CD4-positive, alpha-beta T cell (primary cell): Measurements from ENCODE around the gene GPSM3. TPM values are rescaled to one million over a fixed set of nuclear protein-coding genes. Genes with fewer than 3 reads are reported as not detected.

Experiments used
- ATAC-seq: fragments of 200-7000 bp; cut with Tn5 transposase; one replicate; pipeline ENCODE4 v1.10.0; 2022; ENCODE audit warnings: mild to moderate bottlenecking; ENCODE audit not compliant: poor library complexity
- CTCF ChIA-PET: fragments of 350-600 bp; sonication (Branson Sonifier 250); formaldehyde crosslinking; loops from one replicate; lab custom pipeline; 2021; ENCODE audit warnings: antibody characterized with exemption, inconsistent platforms; lab: Charles Lee
- POLR2A ChIA-PET: fragments of 350-600 bp; sonication (Branson Sonifier 250); formaldehyde crosslinking; loops from one replicate; lab custom pipeline; 2021; ENCODE audit warnings: antibody characterized with exemption, inconsistent platforms; lab: Charles Lee
- DNase-seq, 14 experiments: peaks; one replicate each; pipeline ENCODE4 v3.0.0-alpha.2; 2013 to 2020; ENCODE audit warnings: mixed read lengths in 2 of 14
- H3K27ac ChIP-seq, 2 donors: one replicate each; pipeline versions ENCODE4 v1.5.1 to v1.7.0; 2013; ENCODE audit warnings: low read length in 2 of 2, low read depth in 1 of 2, mild to moderate bottlenecking in 1 of 2
- H3K27me3 ChIP-seq, 2 experiments: 1 replicate in 1 of 2; 2 replicates in 1 of 2; pipeline versions ENCODE4 v1.6.1 to v1.7.0; 2013; ENCODE audit warnings: low read length in 2 of 2, control low read depth in 1 of 2, mild to moderate bottlenecking in 1 of 2, moderate library complexity in 1 of 2; ENCODE audit not compliant: insufficient read depth in 2 of 2, control insufficient read depth in 1 of 2
- H3K36me3 ChIP-seq: one replicate; pipeline ENCODE4 v1.6.1; 2013; ENCODE audit warnings: low read length, control low read depth; ENCODE audit not compliant: insufficient read depth
- H3K4me1 ChIP-seq: one replicate; pipeline ENCODE4 v1.6.1; 2013; ENCODE audit warnings: low read length, control low read depth; ENCODE audit not compliant: insufficient read depth
- H3K4me3 ChIP-seq: one replicate; pipeline ENCODE4 v1.5.1; 2013; ENCODE audit warnings: mild to moderate bottlenecking, low read length, moderate library complexity
- H3K9me3 ChIP-seq, 2 experiments: 1 replicate in 1 of 2; 2 replicates in 1 of 2; pipeline versions ENCODE4 v1.6.1 to v1.7.0; 2013; ENCODE audit warnings: low read length in 2 of 2, mild to moderate bottlenecking in 2 of 2, control low read depth in 1 of 2, moderate library complexity in 1 of 2; ENCODE audit not compliant: control insufficient read depth in 1 of 2, insufficient read depth in 1 of 2
- H3K27ac Mint-ChIP-seq: one replicate; pipeline ENCODE4 v1.8.0; 2020; ENCODE audit warnings: mixed read lengths
- H3K27me3 Mint-ChIP-seq: one replicate; pipeline ENCODE4 v1.8.0; 2021; ENCODE audit warnings: mixed read lengths
- H3K36me3 Mint-ChIP-seq: one replicate; pipeline ENCODE4 v1.8.0; 2021; ENCODE audit warnings: low read depth, mixed read lengths
- H3K4me1 Mint-ChIP-seq: one replicate; pipeline ENCODE4 v1.8.0; 2021; ENCODE audit warnings: low read depth, mixed read lengths
- H3K4me3 Mint-ChIP-seq: one replicate; pipeline ENCODE4 v1.8.0; 2020; ENCODE audit warnings: mild to moderate bottlenecking, mixed read lengths
- H3K9me3 Mint-ChIP-seq: one replicate; pipeline ENCODE4 v1.8.0; 2020; ENCODE audit warnings: mixed read lengths
- intact Hi-C, 2 experiments: fragments of 100-400 bp; cut with DNase I in 1 of 2; cut with micrococcal nuclease in 1 of 2; formaldehyde crosslinking; loops; one replicate each; pipeline versions ENCODE4 v1.15.1 to v1.9.0; 2023 to 2025; cut with DNase I, micrococcal nuclease
- total RNA-seq, 174 experiments: library from RNA in 2 of 174; stranded (reverse) in 2 of 174; gene quantifications; one replicate each; pipeline ENCODE4 v1.2.3 and lab custom pipeline; 2021 to 2026
- TF ChIP-seq, protein P1 (sequence below): fragments of 200-600 bp; IDR thresholded peaks from one replicate; pipeline ENCODE4 v1.8.0; 2022; ENCODE audit warnings: antibody characterized with exemption, mild to moderate bottlenecking

Gene GPSM3
- total RNA-seq, 2 experiments from 2014 or later: 190 to 202 TPM

DNA sequence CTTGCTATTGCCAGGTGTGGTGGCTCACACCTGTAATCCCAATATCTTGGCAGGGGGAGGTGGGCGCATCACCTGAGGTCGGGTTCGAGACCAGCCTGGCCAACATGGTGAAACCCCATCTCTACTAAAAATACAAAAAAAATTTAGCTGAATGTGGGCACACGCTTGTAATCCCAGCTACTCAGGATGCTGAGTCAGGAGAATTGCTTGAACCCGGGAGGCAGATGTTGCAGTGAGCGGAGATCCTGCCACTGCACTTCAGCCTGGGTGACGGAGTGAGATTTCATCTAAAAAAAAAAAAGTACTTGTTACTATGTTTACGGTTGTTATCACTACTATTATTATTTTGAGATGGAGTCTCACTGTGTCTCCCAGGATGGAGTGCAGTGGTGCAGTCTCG is 35.6 kb downstream of the GPSM3 start:
- no peak for ATAC-seq
- H3K4me1 ChIP-seq: peaks cover 39% of the 10 kb centered on the region
- H3K4me3 ChIP-seq: no peak overlapping the region
- H3K4me3 Mint-ChIP-seq: no peak overlapping the region
- peaks cover 41% of the 10 kb centered on the region for H3K4me1 Mint-ChIP-seq
- H3K36me3 Mint-ChIP-seq: peaks cover 30% of the 10 kb centered on the region
- ChIA-PET CTCF (no interaction called here), POLR2A (no interaction called here)
- H3K9me3 ChIP-seq: no peaks in the 10 kb centered on the region
- H3K27ac Mint-ChIP-seq: no peak overlapping the region
- intact Hi-C loops: loop anchor here in 1 of 2 experiments (1.0 to 10.0 kb wide), 2 partner anchors 15 to 112 kb away; no protein-coding TSS in a partner anchor
- H3K27me3 ChIP-seq: no peaks in the 10 kb centered on the region
- no peaks in the 10 kb centered on the region for H3K9me3 Mint-ChIP-seq
- H3K36me3 ChIP-seq: peaks cover 13% of the 10 kb centered on the region
- peaks cover 3% of the 10 kb centered on the region for H3K27me3 Mint-ChIP-seq
- no peak overlapping the region for H3K27ac ChIP-seq
- TF ChIP-seq, protein P1, sequence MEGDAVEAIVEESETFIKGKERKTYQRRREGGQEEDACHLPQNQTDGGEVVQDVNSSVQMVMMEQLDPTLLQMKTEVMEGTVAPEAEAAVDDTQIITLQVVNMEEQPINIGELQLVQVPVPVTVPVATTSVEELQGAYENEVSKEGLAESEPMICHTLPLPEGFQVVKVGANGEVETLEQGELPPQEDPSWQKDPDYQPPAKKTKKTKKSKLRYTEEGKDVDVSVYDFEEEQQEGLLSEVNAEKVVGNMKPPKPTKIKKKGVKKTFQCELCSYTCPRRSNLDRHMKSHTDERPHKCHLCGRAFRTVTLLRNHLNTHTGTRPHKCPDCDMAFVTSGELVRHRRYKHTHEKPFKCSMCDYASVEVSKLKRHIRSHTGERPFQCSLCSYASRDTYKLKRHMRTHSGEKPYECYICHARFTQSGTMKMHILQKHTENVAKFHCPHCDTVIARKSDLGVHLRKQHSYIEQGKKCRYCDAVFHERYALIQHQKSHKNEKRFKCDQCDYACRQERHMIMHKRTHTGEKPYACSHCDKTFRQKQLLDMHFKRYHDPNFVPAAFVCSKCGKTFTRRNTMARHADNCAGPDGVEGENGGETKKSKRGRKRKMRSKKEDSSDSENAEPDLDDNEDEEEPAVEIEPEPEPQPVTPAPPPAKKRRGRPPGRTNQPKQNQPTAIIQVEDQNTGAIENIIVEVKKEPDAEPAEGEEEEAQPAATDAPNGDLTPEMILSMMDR: no peak
- no peak for DNase-seq

DNA sequence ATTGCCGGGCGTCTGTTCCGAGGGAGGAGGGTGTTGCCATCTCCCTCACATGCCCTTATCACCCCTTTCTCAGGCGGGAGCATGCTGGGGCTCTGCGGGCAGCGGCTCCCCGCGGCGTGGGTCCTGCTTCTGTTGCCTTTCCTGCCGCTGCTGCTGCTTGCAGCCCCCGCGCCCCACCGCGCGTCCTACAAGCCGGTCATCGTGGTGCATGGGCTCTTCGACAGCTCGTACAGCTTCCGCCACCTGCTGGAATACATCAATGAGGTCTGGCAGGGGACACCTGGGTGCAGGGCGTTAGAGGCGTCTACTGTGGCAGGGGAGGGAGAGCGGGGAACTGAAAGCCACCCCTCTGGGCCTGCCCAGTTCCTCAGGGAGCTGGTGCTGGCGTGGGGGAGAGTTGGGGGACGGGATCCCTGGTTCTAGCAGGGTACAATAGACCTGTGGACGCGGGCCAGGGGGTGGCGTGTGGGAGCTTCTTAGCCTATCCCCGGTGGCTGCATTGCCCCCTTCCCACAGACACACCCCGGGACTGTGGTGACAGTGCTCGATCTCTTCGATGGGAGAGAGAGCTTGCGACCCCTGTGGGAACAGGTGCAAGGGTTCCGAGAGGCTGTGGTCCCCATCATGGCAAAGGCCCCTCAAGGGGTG is 37.8 kb downstream of the GPSM3 start:
- H3K36me3 ChIP-seq: peaks cover 13% of the 10 kb centered on the region
- H3K36me3 Mint-ChIP-seq: peaks cover 29% of the 10 kb centered on the region
- H3K27me3 Mint-ChIP-seq: peaks cover 18% of the 10 kb centered on the region
- H3K4me1 ChIP-seq: peaks cover 49% of the 10 kb centered on the region
- peak overlapping the region; percentile 80 for H3K4me3 ChIP-seq
- ATAC-seq (peak; percentile 64), DNase-seq (peak; percentile 43 to 85 (median 59))
- peak overlapping the region; percentile 88 for H3K27ac Mint-ChIP-seq
- H3K27me3 ChIP-seq: peaks cover 0 to 6% of the 10 kb centered on the region in 2 experiments
- TF ChIP-seq, protein P1: peak; percentile 71
- no peaks in the 10 kb centered on the region for H3K9me3 ChIP-seq
- peaks cover 60% of the 10 kb centered on the region for H3K4me1 Mint-ChIP-seq
- H3K9me3 Mint-ChIP-seq: no peaks in the 10 kb centered on the region
- ChIA-PET POLR2A (interaction anchor here (0.8 to 1.2 kb wide), 6 partner anchors 10 to 107 kb away, joined by 3 to 10 read pairs (median 4); partner anchors contain the start of genes AGPAT1, ATF6B, EGFL8 and FKBPL), CTCF (interaction anchor here (1.2 to 1.3 kb wide), 3 partner anchors 27 to 41 kb away, joined by 5 to 9 read pairs (median 8); partner anchors contain the start of gene ATF6B)
- peak overlapping the region; percentile 96 for H3K4me3 Mint-ChIP-seq
- intact Hi-C loops: loop anchor here (1.0 to 10.0 kb wide), 7 partner anchors 24 to 110 kb away; partner anchors contain the start of genes FKBPL (in 2 of the 2) and RNF5 (in 1 of the 2)
- H3K27ac ChIP-seq: peak overlapping the region; percentile 51 to 67

DNA sequence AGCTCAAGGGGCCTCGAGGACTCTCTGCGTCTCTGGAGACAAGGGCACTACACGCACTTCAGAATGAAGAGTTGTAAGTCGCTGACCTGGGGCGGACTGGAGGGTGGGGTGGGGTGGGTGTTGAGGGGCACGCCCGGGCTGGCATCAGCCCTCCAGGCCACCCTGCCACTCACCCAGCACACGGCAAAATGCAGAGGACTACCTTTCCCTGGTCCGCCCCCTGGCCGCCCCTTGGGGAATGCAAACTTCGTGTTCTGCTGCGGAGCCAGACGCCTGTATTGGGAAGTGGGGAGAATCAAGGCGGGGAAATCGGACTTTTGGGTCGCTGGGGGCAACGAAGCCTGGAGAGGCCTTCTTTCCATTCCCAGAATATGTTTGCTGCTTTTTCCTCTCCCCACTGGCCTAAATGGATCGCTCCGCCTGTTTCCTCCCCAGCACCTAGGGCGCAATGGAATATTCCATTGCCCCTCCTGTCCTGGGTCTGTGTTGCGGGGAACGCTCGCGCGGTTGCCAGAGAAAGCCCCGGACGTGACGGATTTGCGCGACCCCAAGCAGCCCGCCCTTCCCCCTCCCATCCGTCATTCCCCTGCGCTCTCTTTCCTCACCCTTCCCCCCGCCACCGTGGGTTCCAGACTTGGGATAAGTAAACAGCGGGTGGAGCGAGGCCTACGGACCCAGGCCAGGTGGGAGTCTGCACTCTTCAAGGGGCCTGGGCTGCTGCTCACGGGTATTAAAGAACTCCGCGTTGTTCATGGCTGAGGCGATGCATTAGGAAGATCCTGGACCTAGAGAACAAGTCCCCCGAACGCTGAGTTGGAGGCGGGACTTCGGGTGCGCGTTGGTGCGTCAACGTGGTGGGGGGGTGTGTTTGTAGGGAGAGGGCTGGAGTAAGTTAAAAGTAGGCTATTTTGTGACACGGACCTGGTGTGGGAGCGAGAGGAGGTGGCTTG is 38.6 kb downstream of the GPSM3 start, which contains the start of gene PPT2:
Gene PPT2, plus strand, starts transcription at position 578 of the 950 bp plus-strand sequence. CDS start 454 bp downstream, outside the sequence.
- ATAC-seq (peak; percentile 67), DNase-seq (peak; percentile 38 to 88 (median 64))
- peaks cover 0 to 4% of the 10 kb centered on the region in 2 experiments for H3K9me3 ChIP-seq
- H3K4me3 ChIP-seq: peak within 1 kb of the TSS; percentile 80
- H3K4me1 ChIP-seq: peaks cover 57% of the 10 kb centered on the region
- H3K27me3 Mint-ChIP-seq: peaks cover 22% of the 10 kb centered on the region
- ChIA-PET CTCF (interaction anchor here (1.2 to 1.3 kb wide), 3 partner anchors 26 to 42 kb away, joined by 5 to 9 read pairs (median 8); partner anchors contain the start of gene ATF6B), POLR2A (interaction anchor here (0.5 to 1.2 kb wide), 7 partner anchors 11 to 106 kb away, joined by 3 to 10 read pairs (median 5); partner anchors contain the start of genes AGPAT1, ATF6B, EGFL8 and FKBPL)
- intact Hi-C loops: loop anchor here (1.0 to 10.0 kb wide), 6 partner anchors 23 to 109 kb away; partner anchors contain the start of genes FKBPL (in 2 of the 2) and RNF5 (in 1 of the 2)
- H3K27me3 ChIP-seq: peaks cover 4 to 14% of the 10 kb centered on the region in 2 experiments
- H3K4me3 Mint-ChIP-seq: peak within 1 kb of the TSS; percentile 96
- H3K27ac ChIP-seq: peak within 1 kb of the TSS; percentile 51 to 67
- H3K36me3 Mint-ChIP-seq: peaks cover 27% of the 10 kb centered on the region
- peaks cover 13% of the 10 kb centered on the region for H3K36me3 ChIP-seq
- no peaks in the 10 kb centered on the region for H3K9me3 Mint-ChIP-seq
- TF ChIP-seq, protein P1: no peak
- peaks cover 65% of the 10 kb centered on the region for H3K4me1 Mint-ChIP-seq
- H3K27ac Mint-ChIP-seq: peak within 1 kb of the TSS; percentile 88
